Activated effector memory CD4-positive, alpha-beta T cell treated with anti-CD3 and anti-CD28 coated beads, Interleukin-2, amount 50 U/mL, for 16 hours (primary cell): ENCODE data around the gene ISY1.
A peak's percentile ranks its signal among the peaks of the same experiment; 100 is the strongest.
"Not testable (repeated sequence)": the region's sequence is repeated elsewhere in the genome, so short reads cannot be mapped to it uniquely, and the experiment has no call there.

Source experiments
- DNase-seq: peaks from one replicate; pipeline ENCODE4 v3.0.0-alpha.2; 2020

Gene ISY1

DNA sequence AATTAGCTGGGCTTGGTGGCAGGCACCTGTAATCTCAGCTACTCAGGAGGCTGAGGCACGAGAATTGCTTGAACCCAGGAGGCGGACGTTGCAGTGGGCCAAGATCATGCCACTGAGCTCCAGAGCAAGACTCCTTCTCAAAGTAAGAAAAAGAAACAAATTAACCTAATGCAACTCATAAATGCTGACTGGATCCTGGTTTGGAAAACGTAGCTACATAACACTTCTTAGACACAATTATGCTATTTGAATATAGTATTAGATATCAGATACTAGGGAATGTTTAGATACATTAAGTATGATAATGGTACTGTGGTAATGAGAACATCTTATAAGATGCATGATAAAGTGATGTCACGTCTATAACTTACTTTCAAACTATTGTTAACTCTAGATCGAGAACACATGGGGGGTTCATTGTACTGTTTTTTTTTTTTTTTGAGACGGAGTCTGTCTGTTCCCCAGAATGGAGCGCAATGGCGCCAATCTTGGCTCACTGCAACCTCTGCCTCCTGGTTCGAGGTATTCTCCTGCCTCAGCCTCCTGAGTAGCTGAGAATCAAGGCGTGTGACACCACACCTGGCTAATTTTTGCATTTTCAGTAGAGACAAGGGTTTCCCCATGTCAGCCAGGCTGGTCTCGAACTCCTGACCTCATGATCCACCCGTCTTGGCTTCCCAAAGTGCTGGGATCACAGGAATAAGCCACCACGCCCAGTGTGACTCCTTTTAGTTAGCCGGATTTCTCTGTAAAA lies 5.9 kb upstream of the ISY1 start:
- no peak for DNase-seq

DNA sequence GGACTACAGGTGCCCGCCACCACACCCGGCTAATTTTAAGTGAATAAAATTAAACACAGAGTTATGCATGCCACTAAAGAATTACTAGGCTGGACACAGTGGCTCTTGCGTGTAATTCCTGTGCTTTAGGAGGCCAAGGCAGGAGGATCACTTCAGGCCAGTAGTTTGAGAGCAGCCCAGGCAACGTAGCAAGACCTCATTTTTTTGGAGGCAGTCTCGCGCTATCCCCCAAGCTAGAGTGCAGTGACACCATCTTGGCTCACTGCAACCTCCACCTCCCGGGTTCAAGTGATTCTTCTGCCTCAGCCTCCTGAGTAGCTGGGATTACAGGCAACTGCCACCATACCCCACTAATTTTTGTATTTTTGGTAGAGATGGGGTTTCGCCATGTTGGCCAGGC lies 4.7 kb upstream of the ISY1 start:
- DNase-seq, result not testable (repeated sequence)

DNA sequence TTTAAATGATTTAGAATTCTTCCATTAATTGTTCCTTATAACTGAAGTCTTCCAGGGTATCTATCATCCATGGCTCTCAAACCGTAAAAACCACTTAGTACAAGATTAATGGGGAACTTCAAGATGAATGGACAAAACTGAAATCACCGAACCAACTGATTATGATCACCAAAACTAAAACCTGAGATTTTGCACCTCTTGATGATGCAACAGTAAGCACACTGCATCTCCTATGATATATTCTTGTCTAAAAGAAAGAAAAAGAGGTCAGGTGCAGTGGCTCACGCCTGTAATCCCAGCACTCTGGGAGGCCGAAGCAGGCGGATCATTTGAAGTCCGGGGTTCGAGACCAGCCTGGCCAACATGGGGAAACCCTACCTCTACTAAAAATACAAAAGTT lies 3.6 kb upstream of the ISY1 start:
- DNase-seq, result no peak

DNA sequence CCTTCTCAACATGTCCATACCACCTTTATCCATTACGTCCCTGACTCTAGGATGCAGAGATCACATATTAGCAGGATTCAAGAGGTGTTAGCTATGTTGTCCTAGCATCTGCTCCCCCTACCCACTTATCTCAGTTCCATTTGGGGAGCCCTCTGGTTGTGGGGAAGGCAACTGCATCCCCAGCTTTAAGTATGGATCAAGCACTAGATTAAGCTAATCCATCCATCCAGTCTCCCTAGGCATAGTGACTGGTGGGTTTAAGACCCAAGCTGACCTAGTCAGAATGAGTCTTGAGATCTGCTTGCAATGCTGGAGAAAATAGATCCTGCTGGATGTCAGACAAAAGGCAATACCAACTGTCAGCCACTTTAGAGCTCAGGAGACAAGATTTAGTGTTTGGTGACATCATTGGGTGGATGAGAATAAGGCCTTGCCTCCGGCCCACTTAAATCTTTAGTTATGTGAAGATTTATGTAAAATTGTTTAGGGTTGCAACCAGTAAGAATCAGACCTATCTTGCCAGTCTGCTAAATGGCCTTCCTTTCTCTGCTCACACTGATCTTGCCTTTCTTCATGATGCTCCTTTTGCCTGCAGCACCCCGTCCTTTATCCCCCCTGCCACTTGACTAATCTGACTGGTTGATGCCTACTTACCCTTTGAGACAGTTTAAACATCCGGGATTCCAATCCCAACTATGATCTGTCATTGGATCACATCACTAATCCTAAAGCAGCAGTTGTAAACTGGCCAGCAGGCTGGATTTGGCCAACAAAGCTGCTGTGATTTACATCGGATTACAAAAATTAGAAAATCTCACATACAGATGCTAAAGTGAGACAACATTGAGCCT lies 2.1 kb upstream of the ISY1 start:
- no peak for DNase-seq

DNA sequence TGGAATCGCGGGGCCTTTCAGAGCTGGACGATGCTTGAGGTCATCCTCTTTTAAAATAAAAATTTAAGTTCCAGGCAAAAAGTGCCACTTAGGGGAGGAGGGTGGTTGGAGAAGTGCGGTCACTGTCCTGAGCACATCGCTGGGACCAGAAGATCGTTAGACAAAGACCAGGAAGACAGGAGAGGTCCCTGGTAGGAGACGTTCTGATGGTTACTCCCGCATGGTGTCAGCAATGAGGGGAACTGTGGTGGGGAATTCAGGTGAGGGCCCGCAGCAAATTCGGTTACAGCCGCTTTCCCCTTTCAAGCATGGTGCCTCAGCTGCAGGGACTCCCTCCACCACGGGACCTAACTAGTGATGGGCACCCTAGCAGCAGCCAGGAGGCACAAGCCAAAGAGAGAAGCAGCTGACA lies 1.0 kb upstream of the ISY1 start:
- DNase-seq, result peak; percentile 71

DNA sequence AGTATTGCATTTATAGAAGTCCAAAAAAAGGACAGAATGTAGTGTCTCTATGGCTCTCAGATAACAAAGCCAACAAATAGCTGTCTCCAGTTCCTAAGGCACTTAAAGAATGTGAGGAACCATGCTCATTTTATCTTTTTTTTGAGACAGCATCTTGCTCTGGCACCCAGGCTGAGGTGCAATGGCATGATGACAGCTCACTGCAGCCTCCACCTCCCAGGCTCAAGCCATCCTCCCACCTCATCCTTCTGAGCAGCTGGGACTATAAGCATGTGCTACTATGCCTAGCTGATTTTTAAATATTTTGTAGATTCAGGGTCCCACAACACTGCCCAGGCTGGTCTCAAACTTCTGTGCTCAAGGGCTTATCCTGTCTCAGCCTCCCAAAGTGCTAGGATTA lies 16.1 kb downstream of the ISY1 start:
- DNase-seq, result no peak

DNA sequence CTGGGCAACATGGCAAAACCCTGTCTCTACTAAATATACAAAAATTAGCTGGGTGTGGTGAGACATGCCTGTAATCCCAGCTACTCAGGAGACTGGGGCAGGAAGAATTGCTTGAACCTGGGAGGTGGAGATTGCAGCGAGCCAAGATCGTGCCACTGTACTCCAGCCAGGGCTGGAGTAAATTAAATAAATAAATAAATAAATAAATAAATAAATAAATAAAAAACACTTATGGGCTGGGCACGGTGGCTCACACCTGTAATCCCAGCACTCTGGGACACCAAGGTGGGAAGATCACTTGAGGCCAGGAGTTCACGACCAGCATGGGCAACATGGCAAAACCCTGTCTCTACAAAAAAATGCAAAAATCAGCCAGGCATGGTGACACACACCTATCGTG lies 19.9 kb downstream of the ISY1 start:
- DNase-seq, result not testable (repeated sequence)

DNA sequence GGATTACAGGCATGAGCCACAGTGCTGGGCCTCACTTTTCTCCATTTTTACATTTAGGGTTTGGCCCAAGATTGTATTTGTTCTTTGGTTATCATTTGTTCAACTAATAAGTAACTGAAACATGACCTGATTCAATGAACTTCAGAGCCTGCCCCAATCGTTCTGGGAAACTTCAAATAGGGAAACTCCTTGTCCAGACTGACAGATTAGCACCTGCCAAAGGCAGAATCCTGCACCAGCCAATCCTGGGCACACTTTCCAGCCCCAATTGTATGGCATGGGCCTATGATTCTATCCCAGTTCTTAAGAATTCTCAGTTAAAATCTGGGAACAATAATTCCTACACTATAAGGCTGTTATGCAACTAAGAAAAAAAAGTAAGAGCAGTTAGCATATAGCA lies 21.0 kb downstream of the ISY1 start:
- DNase-seq, result peak; percentile 22

DNA sequence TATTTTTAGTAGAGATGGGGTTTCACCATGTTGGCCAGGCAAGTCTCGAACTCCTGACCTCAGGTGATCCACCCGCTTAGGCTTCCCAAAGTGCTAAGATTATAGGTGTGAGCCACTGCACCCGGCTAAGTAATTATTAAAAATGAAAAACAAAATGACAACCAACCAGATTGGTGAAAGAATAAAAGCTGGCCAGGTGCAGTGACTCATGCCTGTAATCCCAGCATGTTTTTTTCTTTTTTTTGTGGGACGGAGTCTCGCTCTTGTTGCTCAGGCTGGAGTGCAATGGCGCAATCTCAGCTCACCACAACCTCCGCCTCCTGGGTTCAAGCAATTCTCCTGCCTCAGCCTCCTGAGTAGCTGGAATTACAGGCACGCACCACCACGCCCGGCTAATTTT lies 24.6 kb downstream of the ISY1 start:
- not testable (repeated sequence) for DNase-seq

DNA sequence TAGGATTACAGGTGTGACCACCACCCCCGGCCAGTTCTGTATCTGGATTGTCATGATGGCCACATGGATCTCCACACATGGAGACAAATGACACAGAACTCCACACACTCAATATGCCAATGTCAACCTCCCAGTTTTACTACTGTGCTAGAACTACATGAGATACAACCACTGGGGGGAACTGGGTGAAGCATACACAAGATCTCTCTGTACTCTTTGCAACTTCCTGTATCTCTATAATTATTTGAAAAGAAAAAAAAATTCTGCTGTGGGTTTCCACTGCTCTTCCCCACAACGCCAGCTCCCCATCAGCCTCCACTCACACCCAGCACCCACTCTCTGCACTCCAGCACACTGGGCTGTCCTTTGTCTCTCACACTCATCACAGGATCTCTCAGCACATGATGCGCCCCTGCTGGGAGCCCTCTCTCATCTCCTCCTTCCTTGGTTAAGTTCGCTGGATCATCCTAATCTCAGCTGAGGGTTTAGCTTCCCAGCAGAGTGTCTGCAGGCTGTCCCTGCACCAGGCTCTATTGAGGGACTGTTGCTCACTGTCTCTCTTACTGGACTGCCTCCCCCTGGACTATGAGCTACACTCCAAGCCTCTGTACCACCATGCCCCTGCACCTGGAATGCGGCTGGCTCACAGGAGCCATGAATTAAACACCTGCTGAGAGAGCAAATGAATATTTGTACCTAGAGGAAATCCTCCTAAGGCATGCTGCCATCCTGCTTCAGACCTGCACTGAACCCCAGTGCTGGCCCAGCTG lies 28.6 kb downstream of the ISY1 start:
- DNase-seq, result no peak

DNA sequence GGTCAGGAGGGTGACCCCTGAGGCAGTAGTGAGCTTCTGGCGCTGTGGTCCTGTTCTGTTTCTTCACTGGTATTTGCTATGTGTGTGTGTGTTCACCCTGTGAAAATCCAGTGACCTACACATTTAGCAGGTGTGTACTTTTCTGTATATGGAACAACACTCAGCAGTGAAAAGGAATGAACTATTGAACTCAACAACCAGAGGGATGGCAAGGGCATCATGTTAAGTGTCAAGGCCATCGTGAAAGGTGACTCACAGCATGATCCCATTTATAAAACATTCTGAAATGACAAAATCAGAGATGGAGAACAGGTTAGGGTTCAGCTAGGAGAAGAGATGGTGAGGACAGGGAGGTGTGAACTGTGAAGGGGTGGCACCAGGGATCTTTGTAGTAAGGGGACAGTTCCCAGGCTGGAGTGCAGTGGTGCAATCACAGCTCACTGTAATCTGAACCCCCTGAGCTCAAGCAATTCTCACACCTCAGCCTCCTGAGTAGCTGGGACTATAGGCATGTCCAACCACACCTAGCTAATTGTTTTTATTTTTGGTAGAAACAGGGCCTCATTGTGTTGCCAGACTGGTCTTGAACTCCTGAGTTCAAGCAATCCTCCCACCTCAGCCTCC lies 29.3 kb downstream of the ISY1 start:
- DNase-seq, result peak; percentile 14

DNA sequence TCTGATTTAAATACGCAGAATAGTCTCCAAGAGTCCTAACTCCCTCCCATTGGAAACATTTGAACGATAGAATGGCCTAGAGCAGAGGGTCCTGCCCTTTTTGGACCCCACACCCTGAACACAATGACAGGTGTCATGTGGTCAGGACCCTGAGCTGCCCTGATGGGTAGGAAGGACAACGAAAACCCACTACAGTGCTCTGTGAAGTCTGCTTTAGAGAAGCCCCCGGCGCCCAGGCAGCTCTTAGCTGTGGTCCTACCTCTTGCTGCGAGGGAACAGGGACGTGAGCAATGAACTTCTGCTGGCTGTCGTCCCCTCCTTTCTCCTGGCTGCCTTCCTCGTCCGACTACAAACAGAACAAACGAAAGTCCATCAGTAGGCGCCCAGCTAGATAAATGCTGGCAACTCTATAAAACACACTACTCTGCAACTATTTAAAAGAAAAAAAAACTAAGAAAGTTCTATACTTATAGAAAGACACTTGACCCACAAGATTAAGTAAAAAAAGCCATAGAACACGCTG lies 30.5 kb downstream of the ISY1 start:
- peak; percentile 61 for DNase-seq

DNA sequence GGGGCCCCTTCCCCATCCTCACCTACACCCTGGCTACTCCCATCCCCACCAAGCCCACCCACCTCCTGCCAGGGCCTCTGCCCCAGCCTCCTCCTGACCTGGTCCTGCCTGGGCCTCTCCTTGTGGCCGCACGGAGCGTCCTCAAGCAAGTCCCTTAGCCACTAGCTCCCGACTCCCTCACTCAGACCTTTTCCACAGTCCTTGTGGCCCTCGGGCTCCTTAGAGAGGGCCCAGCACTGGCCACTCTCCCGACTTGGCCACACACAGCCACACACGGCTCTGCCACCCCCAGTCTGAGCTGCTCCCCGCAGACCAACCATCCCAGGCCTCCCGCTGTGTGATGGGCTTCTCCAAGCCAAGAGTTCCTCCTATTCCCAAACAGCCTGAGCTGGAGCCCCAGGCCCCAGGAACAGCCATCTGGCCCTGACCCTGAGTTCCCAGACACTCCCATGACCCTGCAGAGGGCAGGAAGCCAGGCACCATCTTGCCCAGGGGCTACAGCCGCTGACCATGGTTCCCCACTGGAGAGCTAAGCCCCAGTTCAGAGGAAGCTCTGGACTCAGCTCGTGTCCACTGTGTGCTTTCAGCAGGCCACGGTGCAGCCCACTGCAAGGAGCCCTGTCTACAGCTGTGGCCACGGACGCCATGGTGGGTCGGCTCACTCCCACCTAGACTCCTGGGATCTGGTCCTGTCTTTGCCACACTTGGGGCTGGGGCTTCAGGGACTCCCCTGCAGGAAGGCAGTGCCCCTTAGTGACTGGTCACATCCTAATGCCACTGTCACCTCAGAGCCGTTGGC lies 32.3 kb downstream of the ISY1 start:
- no peak for DNase-seq

DNA sequence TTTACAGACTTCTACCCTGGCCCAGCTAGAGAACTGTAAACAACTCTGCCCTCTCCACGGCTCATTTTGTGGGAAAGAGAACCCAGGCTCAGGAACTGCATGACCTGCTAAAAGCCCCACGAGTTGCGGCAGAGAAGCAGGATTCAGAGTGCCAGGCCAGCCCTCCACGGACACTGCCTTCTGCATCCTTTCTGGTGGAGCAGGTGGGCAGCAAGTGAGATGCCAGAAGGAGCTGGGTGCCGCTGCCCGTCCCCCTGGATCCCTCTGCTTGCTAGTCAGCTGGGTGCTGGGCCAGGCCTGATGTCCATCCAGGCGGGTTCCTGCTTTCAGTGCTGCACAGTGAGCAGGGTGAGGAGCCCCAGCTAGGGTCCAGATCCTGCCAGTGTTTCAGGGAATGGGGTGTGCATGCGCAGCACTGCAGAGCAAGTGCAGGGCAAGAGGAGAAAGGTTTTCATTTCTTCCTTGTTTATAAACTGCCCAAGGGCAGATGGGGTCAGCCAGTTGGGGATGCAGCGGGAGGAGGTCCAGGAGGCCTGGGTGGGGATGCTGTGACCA lies 34.1 kb downstream of the ISY1 start:
- DNase-seq, result no peak

DNA sequence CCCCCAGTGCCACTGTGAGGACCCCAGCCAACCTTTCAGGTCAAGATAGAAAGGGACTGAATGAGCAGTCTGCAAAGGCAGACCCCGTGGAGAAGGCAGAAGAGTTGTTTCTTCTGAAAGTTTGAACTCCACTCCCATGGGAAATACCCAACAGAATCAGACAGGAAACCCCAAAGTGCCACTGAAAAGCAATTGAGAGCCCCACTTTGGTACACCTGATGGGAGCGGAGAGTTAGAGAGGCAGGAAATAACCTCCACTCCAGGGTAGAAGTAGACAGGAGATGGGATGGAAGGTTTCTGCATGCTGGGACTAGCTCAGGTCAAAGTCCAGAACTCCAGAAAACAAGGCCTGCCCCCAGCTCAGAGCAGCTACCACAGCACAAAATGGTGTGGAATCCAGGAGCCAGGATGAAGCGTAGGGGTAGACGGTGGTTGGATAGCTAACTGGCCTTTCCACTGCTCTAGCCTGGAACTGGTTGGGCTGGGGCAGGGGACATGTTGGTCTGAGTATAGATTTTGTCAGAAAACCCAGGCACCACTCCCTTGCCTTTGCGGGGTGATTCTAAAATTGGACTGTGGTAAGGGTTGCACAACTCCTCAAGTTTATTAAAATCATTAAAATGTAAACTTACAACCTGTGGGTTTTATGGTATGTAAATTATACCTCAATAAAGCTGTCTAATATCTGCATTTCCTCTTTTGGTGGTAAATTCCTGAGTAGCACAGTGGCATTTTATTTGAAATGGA lies 37.4 kb downstream of the ISY1 start:
- DNase-seq, result peak; percentile 66

DNA sequence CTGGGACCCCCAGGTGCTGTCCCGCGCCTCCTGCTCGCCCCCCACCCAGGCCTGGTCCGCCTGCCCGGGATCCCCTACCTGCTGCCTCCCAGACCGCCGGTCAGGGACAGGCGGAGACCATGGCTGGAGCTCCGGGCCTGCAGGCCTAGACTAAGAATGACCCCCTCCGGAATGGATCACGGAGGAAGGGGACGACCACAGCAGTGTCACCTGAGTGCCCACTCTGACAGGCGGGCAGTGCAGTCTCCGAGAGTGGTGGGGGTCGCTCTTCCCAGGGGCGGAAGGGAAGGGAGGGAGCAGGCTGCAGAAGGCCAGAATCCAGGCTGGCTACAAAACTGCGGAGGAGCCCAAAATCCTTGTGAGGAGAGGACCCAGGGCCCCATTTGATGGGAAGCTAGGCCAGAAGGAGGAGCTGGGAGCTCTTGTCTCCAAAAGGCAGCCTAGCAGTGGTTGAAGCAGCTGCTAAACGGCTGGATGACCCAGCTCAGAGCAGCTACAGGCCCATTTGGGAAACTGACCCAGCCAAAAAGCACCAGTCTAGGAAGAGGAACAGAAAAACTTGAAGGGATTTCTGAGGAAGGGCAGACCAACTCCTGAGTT lies 38.4 kb downstream of the ISY1 start:
- DNase-seq, result peak; percentile 65

DNA sequence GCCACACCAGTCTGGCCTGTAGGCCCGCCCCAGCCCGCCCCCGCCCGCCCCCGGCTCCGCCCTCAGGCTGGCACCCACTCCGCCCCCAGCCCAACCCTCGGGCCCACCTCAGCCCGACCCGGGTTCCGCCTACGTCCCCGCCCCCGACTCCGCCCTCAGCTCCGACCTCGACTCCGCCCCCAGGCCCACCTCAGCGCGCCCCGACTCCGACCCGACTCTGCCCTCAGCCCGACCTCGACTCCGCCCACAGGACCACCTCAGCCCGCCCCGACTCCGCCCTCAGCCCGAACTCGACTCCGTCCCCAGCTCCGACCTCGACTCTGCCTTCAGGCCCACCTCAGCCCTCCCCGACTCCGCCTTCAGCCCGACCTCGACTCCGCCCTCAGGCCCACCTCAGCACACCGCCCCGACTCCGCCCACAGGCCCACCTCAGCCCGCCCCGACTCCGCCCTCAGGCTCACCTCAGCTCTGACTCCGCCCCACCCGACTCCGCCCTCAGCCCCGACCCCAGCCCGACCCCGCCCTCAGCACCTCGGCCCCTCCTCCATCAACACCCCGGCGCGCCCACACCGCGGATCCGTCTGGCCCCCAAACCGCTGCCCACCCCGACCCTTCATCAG lies 39.0 kb downstream of the ISY1 start, which contains the start of gene RAB43:
Gene RAB43, minus strand, starts transcription at position 13 of the 620 bp plus-strand sequence. CDS start 315 bp downstream, outside the sequence.
- DNase-seq, result peak; percentile 94

DNA sequence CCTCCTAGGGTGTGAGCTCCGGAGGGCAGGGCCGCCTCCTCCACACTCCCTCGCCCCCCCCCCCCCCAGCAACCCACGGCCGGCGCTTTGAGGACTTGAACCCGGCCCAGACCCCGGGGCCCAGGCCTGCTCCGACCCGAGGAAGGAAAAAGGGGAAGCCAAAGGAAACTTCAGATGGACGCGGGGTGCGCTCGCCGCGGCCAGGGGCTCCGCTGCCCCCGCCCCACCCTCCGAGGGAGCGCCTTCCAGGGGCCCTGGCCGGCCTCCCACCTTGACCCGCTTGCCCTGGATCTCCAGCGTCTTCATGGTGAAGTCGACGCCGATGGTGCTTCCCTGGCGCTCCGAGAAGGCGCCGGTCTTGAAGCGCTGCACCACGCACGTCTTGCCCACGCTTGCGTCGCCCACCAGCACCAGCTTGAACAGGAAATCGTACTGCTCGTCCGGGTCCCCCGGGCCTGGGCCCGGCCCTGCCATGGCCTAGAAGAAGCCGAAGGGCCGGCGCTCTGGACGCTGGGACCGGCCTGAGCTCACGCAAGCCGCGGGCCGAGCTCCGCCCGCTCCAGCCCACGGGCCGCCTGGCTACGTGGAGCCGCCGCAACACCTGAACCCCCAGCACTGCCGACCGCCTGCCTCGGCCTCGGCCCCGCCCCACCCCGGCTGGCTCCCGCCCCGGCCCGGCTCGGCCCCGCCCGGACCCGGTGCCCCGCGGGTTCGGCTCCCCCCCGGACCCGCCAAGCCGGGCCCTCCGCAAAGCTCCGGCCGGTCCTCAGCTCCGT lies 39.7 kb downstream of the ISY1 start:
- DNase-seq, result peak; percentile 81
